H1 (cell line): ENCODE data around the gene KCND3. TPM values are rescaled to one million over a fixed set of nuclear protein-coding genes. Genes with fewer than 3 reads are reported as not detected.

Source experiments
- BRCA1 ChIP-seq: IDR thresholded peaks from 2 replicates; pipeline ENCODE4 v1.6.1; 2012; ENCODE audit warnings: low read depth, low read length, improper control_type of control experiment
- EZH2 ChIP-seq: fragments of 200-600 bp; sonication (generic); IDR thresholded peaks from 2 replicates; pipeline ENCODE4 v1.7.1; 2012; ENCODE audit warnings: low read depth, mild to moderate bottlenecking, moderate library complexity, low read length, inconsistent platforms; ENCODE audit not compliant: severe bottlenecking
- JUND ChIP-seq: IDR thresholded peaks from 2 replicates; pipeline ENCODE4 v1.6.1; 2011; ENCODE audit warnings: mild to moderate bottlenecking, improper control_type of control experiment, low read length
- NANOG ChIP-seq: IDR thresholded peaks from 2 replicates; pipeline ENCODE4 v1.6.1; 2011; ENCODE audit warnings: low read length, low read depth, mild to moderate bottlenecking, inconsistent platforms; ENCODE audit not compliant: insufficient read depth, poor library complexity, severe bottlenecking
- polyA plus RNA-seq, 7 experiments: library from polyadenylated mRNA; depleted of rRNA in 3 of 7; stranded (reverse) in 5 of 7; unstranded in 2 of 7; fragments of >200 nt in 5 of 7; fragments of 200-250 nt in 2 of 7; gene quantifications; 1 replicate in 5 of 7; 2 replicates in 1 of 7; 4 replicates in 1 of 7; pipeline versions ENCODE4 v1.2.1 to v1.2.3, GENCODE V29; 2011 to 2013; ENCODE audit warnings: missing spikeins in 2 of 7, mixed read lengths in 2 of 7
- total RNA-seq: library from RNA; stranded (reverse); fragmentation: NEBNext Ultra II Directional; extraction: Animal tissue kit (Norgen Biotek cat#: 25700); gene quantifications from 2 replicates; pipeline ENCODE4 v1.2.1, GENCODE V29; 2021
- TF ChIP-seq, protein P1 (sequence below): fragments of 300-600 bp; sonication (generic); IDR thresholded peaks from 2 replicates; pipeline ENCODE4 v1.7.1; 2012; ENCODE audit warnings: low read length, moderate library complexity, mild to moderate bottlenecking, inconsistent platforms; ENCODE audit not compliant: insufficient replicate concordance

KCND3 gene
- total and polyA plus RNA-seq, 2 of the 8 experiments (the other 6 are each of a cell fraction or from before 2014, with no cell fraction given), result 0.14 to 0.48 TPM

DNA sequence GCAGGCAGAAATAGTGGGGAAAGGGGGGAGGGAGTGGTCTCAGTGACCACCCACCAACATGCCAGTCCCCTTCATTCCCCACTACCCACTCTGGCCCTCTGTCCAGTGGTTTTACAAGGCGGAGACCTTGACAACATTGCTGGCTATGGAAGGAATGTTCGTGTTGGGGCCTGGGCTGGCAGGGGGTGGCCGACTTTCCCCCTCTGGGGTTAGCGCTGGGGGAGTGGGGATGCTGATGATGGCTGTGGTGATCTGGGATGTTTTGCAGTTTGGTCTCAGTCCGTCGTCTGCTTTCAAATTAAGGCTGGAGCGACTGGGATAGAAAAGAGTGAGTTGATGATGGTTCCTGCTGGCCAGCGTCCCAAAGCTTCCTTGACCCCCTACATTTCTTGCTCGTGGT, 213.5 kb downstream of the KCND3 start (continued):
- TF ChIP-seq, protein P1, sequence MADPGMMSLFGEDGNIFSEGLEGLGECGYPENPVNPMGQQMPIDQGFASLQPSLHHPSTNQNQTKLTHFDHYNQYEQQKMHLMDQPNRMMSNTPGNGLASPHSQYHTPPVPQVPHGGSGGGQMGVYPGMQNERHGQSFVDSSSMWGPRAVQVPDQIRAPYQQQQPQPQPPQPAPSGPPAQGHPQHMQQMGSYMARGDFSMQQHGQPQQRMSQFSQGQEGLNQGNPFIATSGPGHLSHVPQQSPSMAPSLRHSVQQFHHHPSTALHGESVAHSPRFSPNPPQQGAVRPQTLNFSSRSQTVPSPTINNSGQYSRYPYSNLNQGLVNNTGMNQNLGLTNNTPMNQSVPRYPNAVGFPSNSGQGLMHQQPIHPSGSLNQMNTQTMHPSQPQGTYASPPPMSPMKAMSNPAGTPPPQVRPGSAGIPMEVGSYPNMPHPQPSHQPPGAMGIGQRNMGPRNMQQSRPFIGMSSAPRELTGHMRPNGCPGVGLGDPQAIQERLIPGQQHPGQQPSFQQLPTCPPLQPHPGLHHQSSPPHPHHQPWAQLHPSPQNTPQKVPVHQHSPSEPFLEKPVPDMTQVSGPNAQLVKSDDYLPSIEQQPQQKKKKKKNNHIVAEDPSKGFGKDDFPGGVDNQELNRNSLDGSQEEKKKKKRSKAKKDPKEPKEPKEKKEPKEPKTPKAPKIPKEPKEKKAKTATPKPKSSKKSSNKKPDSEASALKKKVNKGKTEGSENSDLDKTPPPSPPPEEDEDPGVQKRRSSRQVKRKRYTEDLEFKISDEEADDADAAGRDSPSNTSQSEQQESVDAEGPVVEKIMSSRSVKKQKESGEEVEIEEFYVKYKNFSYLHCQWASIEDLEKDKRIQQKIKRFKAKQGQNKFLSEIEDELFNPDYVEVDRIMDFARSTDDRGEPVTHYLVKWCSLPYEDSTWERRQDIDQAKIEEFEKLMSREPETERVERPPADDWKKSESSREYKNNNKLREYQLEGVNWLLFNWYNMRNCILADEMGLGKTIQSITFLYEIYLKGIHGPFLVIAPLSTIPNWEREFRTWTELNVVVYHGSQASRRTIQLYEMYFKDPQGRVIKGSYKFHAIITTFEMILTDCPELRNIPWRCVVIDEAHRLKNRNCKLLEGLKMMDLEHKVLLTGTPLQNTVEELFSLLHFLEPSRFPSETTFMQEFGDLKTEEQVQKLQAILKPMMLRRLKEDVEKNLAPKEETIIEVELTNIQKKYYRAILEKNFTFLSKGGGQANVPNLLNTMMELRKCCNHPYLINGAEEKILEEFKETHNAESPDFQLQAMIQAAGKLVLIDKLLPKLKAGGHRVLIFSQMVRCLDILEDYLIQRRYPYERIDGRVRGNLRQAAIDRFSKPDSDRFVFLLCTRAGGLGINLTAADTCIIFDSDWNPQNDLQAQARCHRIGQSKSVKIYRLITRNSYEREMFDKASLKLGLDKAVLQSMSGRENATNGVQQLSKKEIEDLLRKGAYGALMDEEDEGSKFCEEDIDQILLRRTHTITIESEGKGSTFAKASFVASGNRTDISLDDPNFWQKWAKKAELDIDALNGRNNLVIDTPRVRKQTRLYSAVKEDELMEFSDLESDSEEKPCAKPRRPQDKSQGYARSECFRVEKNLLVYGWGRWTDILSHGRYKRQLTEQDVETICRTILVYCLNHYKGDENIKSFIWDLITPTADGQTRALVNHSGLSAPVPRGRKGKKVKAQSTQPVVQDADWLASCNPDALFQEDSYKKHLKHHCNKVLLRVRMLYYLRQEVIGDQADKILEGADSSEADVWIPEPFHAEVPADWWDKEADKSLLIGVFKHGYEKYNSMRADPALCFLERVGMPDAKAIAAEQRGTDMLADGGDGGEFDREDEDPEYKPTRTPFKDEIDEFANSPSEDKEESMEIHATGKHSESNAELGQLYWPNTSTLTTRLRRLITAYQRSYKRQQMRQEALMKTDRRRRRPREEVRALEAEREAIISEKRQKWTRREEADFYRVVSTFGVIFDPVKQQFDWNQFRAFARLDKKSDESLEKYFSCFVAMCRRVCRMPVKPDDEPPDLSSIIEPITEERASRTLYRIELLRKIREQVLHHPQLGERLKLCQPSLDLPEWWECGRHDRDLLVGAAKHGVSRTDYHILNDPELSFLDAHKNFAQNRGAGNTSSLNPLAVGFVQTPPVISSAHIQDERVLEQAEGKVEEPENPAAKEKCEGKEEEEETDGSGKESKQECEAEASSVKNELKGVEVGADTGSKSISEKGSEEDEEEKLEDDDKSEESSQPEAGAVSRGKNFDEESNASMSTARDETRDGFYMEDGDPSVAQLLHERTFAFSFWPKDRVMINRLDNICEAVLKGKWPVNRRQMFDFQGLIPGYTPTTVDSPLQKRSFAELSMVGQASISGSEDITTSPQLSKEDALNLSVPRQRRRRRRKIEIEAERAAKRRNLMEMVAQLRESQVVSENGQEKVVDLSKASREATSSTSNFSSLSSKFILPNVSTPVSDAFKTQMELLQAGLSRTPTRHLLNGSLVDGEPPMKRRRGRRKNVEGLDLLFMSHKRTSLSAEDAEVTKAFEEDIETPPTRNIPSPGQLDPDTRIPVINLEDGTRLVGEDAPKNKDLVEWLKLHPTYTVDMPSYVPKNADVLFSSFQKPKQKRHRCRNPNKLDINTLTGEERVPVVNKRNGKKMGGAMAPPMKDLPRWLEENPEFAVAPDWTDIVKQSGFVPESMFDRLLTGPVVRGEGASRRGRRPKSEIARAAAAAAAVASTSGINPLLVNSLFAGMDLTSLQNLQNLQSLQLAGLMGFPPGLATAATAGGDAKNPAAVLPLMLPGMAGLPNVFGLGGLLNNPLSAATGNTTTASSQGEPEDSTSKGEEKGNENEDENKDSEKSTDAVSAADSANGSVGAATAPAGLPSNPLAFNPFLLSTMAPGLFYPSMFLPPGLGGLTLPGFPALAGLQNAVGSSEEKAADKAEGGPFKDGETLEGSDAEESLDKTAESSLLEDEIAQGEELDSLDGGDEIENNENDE, result no peak
- TF ChIP-seq BRCA1, result no peak
- TF ChIP-seq JUND, result no peak
- TF ChIP-seq NANOG, result no peak
- no peak for TF ChIP-seq EZH2
- TF ChIP-seq, all 59 proteins: peak for 0
